Measurements from ENCODE around the gene CDT1.

The CDT1 gene

DNA sequence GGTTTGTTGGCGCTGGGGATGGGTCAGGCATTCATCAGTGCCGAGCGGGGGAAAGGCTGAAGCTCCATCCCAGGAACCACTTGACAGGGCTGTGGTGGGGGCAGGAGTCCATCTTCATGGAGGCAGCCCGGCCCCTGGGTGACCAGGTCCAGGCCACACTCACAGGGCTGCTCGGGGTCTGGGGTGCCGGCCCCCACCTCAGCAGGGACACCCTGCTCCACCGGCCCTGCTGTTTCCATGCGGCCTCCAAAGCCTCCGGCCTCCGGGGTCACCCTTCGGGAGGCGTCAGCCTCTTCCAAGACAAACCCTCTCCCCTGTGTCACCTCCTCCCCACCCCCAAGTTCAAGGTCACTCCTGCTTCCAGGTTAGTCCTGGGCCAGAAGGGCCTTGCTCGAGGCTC, 31.1 kb downstream of the CDT1 start:
- no peak overlapping the region for H3K4me3 ChIP-seq (ENCODE audit: low read depth, low read length)

DNA sequence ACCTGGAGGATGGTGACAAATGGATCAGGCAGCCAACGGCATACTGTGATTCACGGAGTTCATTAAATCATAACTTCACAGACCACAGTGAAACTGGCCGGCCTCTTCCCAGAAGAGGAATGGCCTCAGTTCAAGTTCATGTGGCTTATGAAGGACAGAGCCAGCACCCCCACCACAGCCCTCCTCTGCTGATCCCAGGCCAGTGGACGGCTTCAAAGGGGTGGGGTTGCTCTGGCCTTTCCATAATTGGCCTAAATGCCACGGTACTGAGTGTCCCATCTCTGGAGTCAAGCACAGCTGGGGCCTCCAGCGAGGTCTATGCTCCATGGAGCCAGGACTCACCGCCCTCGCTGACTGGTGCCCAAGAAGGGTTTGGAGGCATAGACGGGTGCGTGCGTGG, 31.8 kb downstream of the CDT1 start:
- H3K4me3 ChIP-seq (ENCODE audit: low read depth, low read length): no peak overlapping the region

GRCh38 chr16:88835818-88836217, 32.2 kb downstream of the CDT1 start:
- no peak overlapping the region for H3K4me3 ChIP-seq (ENCODE audit: low read depth, low read length)

GRCh38 chr16:88836791-88837190, 33.2 kb downstream of the CDT1 start:
- H3K4me3 ChIP-seq (ENCODE audit: low read depth, low read length): no peak overlapping the region

DNA sequence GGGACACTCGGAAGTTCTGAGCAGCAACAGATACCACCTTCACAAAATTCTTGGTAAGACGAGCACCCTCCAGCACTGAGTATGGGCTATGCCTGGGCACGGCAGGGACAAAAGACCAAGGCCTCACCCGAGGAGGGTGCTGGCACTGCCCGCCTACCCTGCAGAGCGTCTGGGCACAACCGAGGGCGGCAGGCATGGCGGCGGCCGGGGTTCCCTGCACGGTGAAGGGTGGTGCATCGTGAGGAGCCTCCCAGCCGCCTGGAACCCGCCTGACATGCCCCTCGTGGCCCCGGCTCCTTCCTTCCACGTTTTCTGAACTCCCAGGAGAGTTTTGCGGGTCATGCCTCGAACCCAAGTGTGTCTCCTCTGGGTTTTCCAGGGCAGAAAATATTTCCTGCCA, 34.2 kb downstream of the CDT1 start:
- H3K4me3 ChIP-seq (ENCODE audit: low read depth, low read length): no peak overlapping the region

DNA sequence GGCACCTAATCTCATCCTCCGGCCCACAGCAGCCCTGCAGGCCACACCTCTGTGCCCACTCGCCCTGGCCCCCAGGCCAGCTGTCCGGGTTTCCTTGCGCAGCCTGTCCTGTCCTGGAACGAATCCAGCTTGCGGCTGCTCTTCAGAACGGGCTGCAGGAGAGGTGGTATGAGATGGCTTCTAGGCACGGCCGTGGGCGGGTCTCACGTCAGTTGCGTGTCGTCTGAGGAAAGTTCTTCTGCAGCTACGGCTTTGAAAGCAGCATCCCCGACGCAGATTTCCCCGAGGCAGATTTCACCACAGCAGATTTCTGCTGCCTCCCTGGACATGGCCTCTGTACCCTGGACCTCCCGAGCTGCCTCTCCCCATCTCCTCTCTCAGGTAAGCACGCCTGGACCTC, 35.0 kb downstream of the CDT1 start:
- no peak overlapping the region for H3K4me3 ChIP-seq (ENCODE audit: low read depth, low read length)

- no peak overlapping the region for H3K4me3 ChIP-seq (ENCODE audit: low read depth, low read length)
Measured at GRCh38 chr16:88839026-88839529, 35.5 kb downstream of the CDT1 start.

DNA sequence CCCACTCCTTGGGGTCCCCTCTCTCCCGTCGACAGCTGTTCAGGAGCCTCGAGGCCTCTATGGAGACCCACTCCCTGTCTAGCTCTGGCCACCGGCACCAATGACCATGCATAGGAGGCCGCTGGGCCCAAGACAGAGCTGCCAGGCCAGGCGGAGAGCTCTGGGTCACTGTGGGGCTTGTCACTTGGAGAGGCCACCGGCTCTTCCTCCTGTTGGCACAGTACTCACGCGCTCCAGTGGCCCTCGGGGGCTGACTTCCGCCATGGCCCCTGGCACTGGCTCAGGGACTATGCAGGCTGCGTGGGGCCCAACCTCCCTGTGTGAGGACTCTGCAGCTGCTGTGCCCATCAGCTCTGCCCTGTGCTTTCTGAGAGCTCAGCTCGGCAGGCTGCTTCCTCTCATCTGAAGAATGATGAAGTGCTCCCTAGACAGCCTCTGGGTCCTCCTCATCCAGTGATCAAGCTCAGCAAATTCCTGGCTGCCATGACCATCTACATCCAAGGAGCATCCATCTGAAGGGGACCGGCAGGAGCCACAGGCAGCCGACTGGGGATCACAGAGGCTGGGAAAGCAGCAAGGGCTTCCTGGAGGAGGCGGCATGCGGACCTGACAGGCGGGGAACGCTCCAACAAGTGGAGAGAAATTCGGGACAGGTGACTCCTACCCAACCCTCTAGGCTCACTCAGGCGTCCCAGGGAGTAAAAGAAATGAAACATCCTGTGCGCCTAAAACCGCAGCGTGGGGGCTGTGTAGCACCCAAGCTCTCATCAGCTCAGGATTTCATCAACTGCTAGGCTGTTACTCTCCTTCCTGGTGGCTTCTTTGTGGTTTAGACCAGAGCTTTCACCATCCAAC, 36.4 kb downstream of the CDT1 start:
- H3K4me3 ChIP-seq (ENCODE audit: low read depth, low read length): no peak overlapping the region

DNA sequence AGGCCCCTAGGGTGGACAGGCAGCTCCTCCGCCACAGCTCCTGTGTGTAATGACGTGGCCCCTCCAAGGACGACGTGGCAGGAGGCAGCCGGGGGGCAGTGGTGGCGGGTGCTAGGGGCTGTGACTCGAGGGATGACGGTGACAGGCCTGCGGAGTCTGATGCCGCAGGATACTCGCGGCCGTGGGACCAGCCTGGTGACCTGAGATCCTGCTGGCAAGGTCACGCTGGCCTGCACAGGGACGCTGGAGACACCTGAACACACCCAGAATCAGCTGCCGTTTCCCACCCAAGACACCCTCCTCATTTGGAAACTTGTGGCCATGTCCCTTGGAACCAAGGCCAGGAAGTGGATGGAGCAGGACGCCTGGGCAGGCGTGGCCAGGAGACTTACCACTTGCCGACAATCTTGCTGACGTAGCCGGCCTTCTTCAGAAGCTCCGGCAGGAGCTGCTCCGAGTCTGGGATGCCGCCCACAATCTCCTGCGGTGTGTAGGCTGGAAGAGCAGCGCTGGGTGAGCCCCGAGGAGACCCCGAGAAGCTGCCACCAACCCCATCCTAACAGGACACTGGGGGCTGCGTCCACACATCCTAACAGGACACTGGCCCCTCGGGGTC, 37.1 kb downstream of the CDT1 start:
- H3K4me3 ChIP-seq (ENCODE audit: low read depth, low read length): no peak overlapping the region

DNA sequence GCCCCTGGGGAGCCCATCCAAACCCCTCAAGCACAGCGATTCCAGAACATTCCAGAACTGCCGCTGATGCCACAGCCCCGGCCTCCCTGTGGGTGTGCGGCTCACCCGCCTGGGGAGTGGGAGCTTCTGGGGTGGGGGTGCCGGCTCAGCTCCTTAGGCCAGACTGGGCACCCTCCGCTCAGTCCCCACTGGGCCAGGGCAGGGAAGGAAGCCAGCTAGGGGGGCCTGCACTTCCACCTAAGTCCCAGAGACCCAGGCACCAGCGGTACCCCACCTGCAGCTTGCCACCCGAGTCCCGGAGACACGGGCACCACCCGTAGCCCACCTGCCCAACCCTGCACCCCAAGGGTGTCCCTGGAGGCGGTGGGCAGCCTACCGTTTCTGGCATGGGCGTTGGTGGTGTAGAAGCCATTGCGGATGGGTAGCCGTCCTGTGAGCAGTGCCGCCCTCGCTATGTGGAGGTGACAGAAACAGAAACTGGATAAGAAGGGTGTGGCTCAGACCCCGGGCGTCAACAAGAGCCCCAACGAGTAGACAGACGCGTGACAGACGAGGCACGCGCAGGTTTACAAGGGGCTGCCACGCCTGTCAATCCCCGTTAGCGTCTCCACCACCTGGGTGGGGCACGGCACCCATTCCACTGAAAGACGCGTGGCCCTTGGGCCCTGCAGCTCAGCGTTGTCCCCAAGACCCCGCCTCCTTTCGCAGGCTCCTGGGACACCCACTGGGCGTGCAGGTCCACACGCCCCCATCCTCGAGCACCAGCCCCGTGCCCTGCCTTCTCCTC, 38.1 kb downstream of the CDT1 start:
- H3K4me3 ChIP-seq (ENCODE audit: low read depth, low read length): no peak overlapping the region

GRCh38 chr16:88842308-88842756, 38.7 kb downstream of the CDT1 start:
- H3K4me3 ChIP-seq (ENCODE audit: low read depth, low read length): no peak overlapping the region

- no peak overlapping the region for H3K4me3 ChIP-seq (ENCODE audit: low read depth, low read length)
Measured at GRCh38 chr16:88842806-88843205, 39.2 kb downstream of the CDT1 start.

DNA sequence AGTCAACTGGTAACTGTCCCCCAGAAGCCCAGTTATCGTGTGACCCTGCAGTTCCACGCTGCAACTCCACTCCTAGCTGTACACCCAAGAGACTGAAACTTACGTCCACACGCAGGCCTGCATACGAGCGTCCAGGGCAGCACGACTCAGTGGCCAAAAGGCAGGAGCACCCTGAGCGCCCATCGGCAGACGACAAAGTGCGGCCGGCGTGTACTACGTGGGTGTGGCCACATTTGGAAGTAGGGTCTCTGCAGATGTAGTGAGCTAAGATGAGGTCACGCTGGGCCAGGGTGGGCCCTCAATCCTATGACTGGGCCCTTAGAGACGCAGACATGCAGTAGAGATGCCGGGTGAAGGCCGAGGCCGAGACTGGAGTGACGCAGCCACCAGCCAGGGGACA, 39.7 kb downstream of the CDT1 start:
- no peak overlapping the region for H3K4me3 ChIP-seq (ENCODE audit: low read depth, low read length)

- no peak overlapping the region for H3K4me3 ChIP-seq (ENCODE audit: low read depth, low read length)
Measured at GRCh38 chr16:88844419-88845036, 40.9 kb downstream of the CDT1 start.

DNA sequence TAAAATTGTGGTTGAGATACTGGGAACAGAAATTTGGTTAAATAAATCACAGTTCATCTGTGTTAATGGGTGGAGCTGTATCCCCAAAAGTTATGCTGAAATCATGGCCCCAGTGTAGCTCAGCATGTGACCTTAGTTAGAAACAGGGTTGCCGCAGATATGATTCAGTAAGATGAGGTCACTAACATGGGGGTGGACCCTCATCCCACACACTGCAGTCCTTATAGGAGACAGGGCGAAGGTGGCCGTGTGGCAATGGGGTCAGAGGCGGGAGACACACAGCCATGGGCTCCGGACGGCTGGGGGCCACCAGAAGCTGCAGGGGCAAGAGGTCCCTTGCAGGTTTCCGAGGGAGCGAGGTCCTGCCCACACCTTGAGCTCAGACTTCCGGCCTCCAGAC, 42.5 kb downstream of the CDT1 start:
- H3K4me3 ChIP-seq (ENCODE audit: low read depth, low read length): no peak overlapping the region

DNA sequence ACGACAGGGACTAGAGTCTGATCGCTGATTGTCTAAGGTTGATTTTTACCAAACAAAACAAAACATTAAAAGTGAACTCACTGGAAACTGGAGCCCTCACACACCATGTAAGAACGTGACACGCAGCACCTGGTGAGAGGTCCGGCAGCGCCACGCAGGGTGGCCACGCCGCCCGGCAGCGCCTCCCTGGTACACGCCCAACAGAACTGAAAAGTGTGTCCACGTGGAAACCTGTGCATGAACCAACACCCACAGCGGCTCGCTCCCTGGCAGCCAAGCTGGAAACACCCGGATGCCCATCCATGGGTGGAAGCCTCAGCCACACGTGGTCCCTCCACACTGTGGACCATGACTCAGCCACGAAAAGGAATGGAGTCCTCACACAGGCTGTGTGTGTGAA, 44.1 kb downstream of the CDT1 start:
- no peak overlapping the region for H3K4me3 ChIP-seq (ENCODE audit: low read depth, low read length)

GRCh38 chr16:88848557-88848956, 45.0 kb downstream of the CDT1 start:
- no peak overlapping the region for H3K4me3 ChIP-seq (ENCODE audit: low read depth, low read length)

GRCh38 chr16:88850531-88851199, 47.1 kb downstream of the CDT1 start:
- no peak overlapping the region for H3K4me3 ChIP-seq (ENCODE audit: low read depth, low read length)

- H3K4me3 ChIP-seq (ENCODE audit: low read depth, low read length): no peak overlapping the region
Measured at GRCh38 chr16:88851616-88852015, 48.0 kb downstream of the CDT1 start.

GRCh38 chr16:88853325-88853941, 49.8 kb downstream of the CDT1 start:
- H3K4me3 ChIP-seq (ENCODE audit: low read depth, low read length): no peak overlapping the region

Measured in iPS-11a (cell line).